PC-3 (cell line): ENCODE results near the gene EDNRB. TPM values are rescaled to one million over a fixed set of nuclear protein-coding genes. Genes with fewer than 3 reads are reported as not detected.

Source experiments
- ATAC-seq: fragments of 200-7000 bp; cut with Tn5 transposase; 2 replicates; pipeline ENCODE4 v1.9.1; 2020; ENCODE audit warnings: mild to moderate bottlenecking, moderate library complexity
- BruUV-seq: library from RNA; stranded (reverse); fragments of 400-500 nt; replicated peaks from 2 replicates; lab custom pipeline; 2021; lab: Mats Ljungman, UMichigan
- CTCF ChIA-PET: fragments of 300-600 bp; sonication (Branson Sonifier 250); formaldehyde crosslinking; loops from one replicate; lab custom pipeline; 2022; ENCODE audit warnings: antibody characterized with exemption; lab: Charles Lee
- POLR2A ChIA-PET: fragments of 300-600 bp; sonication (Branson Sonifier 250); formaldehyde crosslinking; loops from one replicate; lab custom pipeline; 2022; ENCODE audit warnings: antibody characterized with exemption; ENCODE audit not compliant: unreplicated experiment; lab: Charles Lee
- DNase-seq: peaks from one replicate; pipeline ENCODE4 v3.0.0-alpha.2; 2015
- H2AFZ ChIP-seq: fragments of 300-600 bp; sonication (generic); 2 replicates; pipeline ENCODE4 v1.6.0; 2016; ENCODE audit warnings: antibody characterized with exemption, low read length
- H3F3A ChIP-seq: fragments of 300-600 bp; sonication (generic); one replicate; pipeline ENCODE4 v1.6.0; 2017; ENCODE audit warnings: antibody characterized with exemption, low read length, control low read depth, mild to moderate bottlenecking; ENCODE audit not compliant: unreplicated experiment
- H3K27ac ChIP-seq: fragments of 300-600 bp; sonication (generic); 2 replicates; pipeline ENCODE4 v1.5.1; 2016; ENCODE audit warnings: mild to moderate bottlenecking, low read length
- H3K27me3 ChIP-seq: fragments of 300-600 bp; sonication (generic); 2 replicates; pipeline ENCODE4 v1.6.1; 2016; ENCODE audit warnings: low read length, mixed read lengths
- H3K36me3 ChIP-seq: fragments of 300-600 bp; sonication (generic); 2 replicates; pipeline ENCODE4 v1.6.1; 2016; ENCODE audit warnings: low read depth, mixed run types, low read length, mixed read lengths
- H3K4me1 ChIP-seq: fragments of 300-600 bp; sonication (generic); 2 replicates; pipeline ENCODE4 v1.5.1; 2016; ENCODE audit warnings: low read length; ENCODE audit not compliant: insufficient read depth
- H3K4me2 ChIP-seq: fragments of 300-600 bp; sonication (generic); 2 replicates; pipeline ENCODE4 v1.6.0; 2016; ENCODE audit warnings: low read length
- H3K4me3 ChIP-seq: fragments of 300-600 bp; sonication (generic); 2 replicates; pipeline ENCODE4 v1.5.1; 2016; ENCODE audit warnings: mild to moderate bottlenecking, low read length, mixed read lengths
- H3K79me2 ChIP-seq: fragments of 300-600 bp; sonication (generic); 2 replicates; pipeline ENCODE4 v1.6.1; 2017; ENCODE audit warnings: low read length, mixed read lengths
- H3K9ac ChIP-seq: fragments of 300-600 bp; sonication (generic); 2 replicates; pipeline ENCODE4 v1.6.0; 2016; ENCODE audit warnings: mild to moderate bottlenecking, low read length
- H3K9me2 ChIP-seq: fragments of 300-600 bp; sonication (generic); replicated peaks from 2 replicates; pipeline ENCODE4 v1.6.1; 2016; ENCODE audit warnings: mixed run types, low read length, mixed read lengths
- H3K9me3 ChIP-seq: fragments of 300-600 bp; sonication (generic); 2 replicates; pipeline ENCODE4 v1.6.1; 2016; ENCODE audit warnings: low read length, mixed read lengths
- H4K20me1 ChIP-seq: fragments of 300-600 bp; sonication (generic); 2 replicates; pipeline ENCODE4 v1.6.1; 2016; ENCODE audit warnings: low read length, mixed read lengths
- EZH2 ChIP-seq: fragments of 300-600 bp; sonication (generic); IDR thresholded peaks from one replicate; pipeline ENCODE4 v1.6.1; 2017; ENCODE audit warnings: antibody characterized with exemption, mild to moderate bottlenecking, low read length; ENCODE audit not compliant: unreplicated experiment
- EZH2phosphoT487 ChIP-seq: fragments of 300-600 bp; sonication (generic); IDR thresholded peaks from 2 replicates; pipeline ENCODE4 v1.6.1; 2018; ENCODE audit warnings: mild to moderate bottlenecking, antibody characterized with exemption, low read length, borderline replicate concordance
- intact Hi-C: fragments of 100-400 bp; cut with micrococcal nuclease; formaldehyde crosslinking; loops from 2 replicates; pipeline ENCODE4 v1.9.0; 2023
- total RNA-seq: library from RNA; depleted of rRNA; stranded (reverse); fragments of >200 nt; gene quantifications from 2 replicates; pipeline ENCODE4 v1.2.3, GENCODE V29; 2014
- TF ChIP-seq, protein P1 (sequence below): fragments of 300-600 bp; sonication (generic); conservative IDR thresholded peaks from 2 replicates; pipeline ENCODE4 v1.5.1; 2017; ENCODE audit warnings: antibody characterized with exemption, low read depth, mild to moderate bottlenecking, low read length

The EDNRB gene
- total RNA-seq, 1 experiment from 2014 or later, result not detected

DNA sequence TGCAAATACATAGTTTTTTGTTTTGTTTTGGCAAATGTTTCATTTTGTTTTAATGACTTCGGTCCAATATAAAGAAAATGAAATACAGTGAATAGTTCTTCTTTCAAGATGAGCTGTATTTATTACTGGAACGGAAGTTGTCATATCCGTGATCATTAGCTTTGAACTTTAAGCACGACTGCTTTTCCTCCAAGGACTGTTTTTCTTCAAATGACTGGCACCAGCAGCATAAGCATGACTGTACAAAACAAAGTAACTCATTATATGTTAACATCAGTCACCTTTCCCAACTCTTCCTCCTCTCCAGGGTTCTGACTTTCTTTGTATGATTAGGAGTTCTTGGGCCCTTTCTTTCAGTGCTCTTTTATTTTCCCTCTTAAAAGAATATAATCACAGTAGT, 20.5 kb downstream of the EDNRB start:
- Histone ChIP-seq H4K20me1 (no peaks in the 10 kb centered on the region), H3K27me3 (no peaks in the 10 kb centered on the region), H3K4me1 (peaks cover 14% of the 10 kb centered on the region; the same call in 1 of the 2 replicates), H3K4me3 (no peak overlapping the region), H3F3A (no peaks in the 10 kb centered on the region), H3K9me2 (no peaks in the 10 kb centered on the region), H3K4me2 (peak overlapping the region; percentile 44; the same call in 1 of the 2 replicates), H3K9me3 (no peaks in the 10 kb centered on the region), H3K9ac (peak overlapping the region; percentile 14; the same call in 1 of the 2 replicates), H3K79me2 (no peaks in the 10 kb centered on the region), H3K36me3 (no peaks in the 10 kb centered on the region), H2AFZ (no peak overlapping the region), H3K27ac (peak overlapping the region; percentile 79)
- ChIA-PET CTCF (no interaction called here), POLR2A (no interaction called here)
- DNase-seq (peak; percentile 33), ATAC-seq (peak; percentile 71)
- TF ChIP-seq EZH2phosphoT487, result no peak
- TF ChIP-seq, protein P1, sequence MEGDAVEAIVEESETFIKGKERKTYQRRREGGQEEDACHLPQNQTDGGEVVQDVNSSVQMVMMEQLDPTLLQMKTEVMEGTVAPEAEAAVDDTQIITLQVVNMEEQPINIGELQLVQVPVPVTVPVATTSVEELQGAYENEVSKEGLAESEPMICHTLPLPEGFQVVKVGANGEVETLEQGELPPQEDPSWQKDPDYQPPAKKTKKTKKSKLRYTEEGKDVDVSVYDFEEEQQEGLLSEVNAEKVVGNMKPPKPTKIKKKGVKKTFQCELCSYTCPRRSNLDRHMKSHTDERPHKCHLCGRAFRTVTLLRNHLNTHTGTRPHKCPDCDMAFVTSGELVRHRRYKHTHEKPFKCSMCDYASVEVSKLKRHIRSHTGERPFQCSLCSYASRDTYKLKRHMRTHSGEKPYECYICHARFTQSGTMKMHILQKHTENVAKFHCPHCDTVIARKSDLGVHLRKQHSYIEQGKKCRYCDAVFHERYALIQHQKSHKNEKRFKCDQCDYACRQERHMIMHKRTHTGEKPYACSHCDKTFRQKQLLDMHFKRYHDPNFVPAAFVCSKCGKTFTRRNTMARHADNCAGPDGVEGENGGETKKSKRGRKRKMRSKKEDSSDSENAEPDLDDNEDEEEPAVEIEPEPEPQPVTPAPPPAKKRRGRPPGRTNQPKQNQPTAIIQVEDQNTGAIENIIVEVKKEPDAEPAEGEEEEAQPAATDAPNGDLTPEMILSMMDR, result no peak
- TF ChIP-seq EZH2, result no peak
- BruUV-seq, result no TSS peak
- intact Hi-C loops, result loop anchor here (10.0 kb wide), 1 partner anchor 147 kb away; no protein-coding TSS in a partner anchor

DNA sequence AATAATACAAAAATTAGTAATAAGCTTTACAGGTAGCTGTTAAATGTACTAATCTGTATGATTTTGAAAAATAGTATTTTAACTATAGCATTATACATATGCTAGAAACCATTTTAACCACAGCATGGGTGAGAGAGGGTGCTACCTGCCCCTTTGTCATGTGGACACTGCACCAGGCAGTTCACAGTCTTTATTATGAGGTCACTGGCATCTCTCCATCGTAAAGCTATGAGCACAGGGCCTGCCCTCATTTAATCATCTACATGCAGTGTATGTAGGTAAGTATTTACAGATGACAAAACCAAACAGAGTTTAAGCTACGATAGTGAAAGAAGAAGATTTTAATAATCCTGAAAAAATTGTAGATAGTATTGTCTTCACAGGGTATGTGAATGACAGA, 21.7 kb downstream of the EDNRB start:
- Histone ChIP-seq H3K79me2 (no peaks in the 10 kb centered on the region), H3F3A (no peaks in the 10 kb centered on the region), H3K4me3 (no peak overlapping the region), H3K27ac (peak overlapping the region; percentile 79), H3K9me2 (no peaks in the 10 kb centered on the region), H3K9ac (peak overlapping the region; percentile 58), H3K4me1 (peaks cover 14% of the 10 kb centered on the region; the same call in 1 of the 2 replicates), H4K20me1 (no peaks in the 10 kb centered on the region), H3K9me3 (no peaks in the 10 kb centered on the region), H3K4me2 (peak overlapping the region; percentile 44), H3K36me3 (no peaks in the 10 kb centered on the region), H3K27me3 (no peaks in the 10 kb centered on the region), H2AFZ (0 out of 2 replicates have a peak overlapping the region, but pooled peaks have one; percentile 45)
- ChIA-PET POLR2A (no interaction called here), CTCF (no interaction called here)
- no TSS peak for BruUV-seq
- DNase-seq, result peak; percentile 16
- TF ChIP-seq, protein P1, result no peak
- TF ChIP-seq EZH2phosphoT487 (no peak), EZH2 (no peak)
- intact Hi-C loops, result loop anchor here (10.0 kb wide), 1 partner anchor 148 kb away; no protein-coding TSS in a partner anchor
- ATAC-seq, result peak; percentile 56

DNA sequence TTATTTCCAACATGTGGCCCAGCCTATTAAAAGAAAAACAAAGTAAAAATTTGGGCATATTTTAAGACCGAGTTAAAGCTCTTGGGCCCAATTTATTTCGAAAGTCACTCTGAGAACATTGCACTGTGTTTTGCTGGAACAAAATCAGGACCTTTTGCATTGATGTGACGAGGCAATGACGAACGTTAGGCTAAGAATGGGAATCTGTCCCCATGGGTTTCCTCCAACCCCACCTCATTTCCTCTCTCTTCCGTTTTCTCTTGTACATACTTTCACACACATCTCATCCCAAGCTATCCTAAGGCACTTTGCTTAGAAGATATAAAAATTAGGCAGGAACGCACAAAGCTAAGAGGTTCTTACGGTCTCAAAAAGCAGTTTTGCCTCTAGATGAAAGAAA, 22.1 kb downstream of the EDNRB start:
- 0 out of 2 replicates have a peak overlapping the region, but pooled peaks have one; percentile 45 for H2AFZ ChIP-seq
- no peaks in the 10 kb centered on the region for H3K9me3 ChIP-seq
- H3K4me2 ChIP-seq, result peak overlapping the region; percentile 44
- H3K79me2 ChIP-seq, result no peaks in the 10 kb centered on the region
- peak overlapping the region; percentile 79 for H3K27ac ChIP-seq
- peaks cover 14% of the 10 kb centered on the region; the same call in 1 of the 2 replicates for H3K4me1 ChIP-seq
- TF ChIP-seq EZH2 (no peak), EZH2phosphoT487 (no peak)
- TF ChIP-seq, protein P1, result no peak
- ChIA-PET POLR2A (no interaction called here), CTCF (no interaction called here)
- peak; percentile 36 for DNase-seq
- no peaks in the 10 kb centered on the region for H3K36me3 ChIP-seq
- H4K20me1 ChIP-seq, result no peaks in the 10 kb centered on the region
- no peak overlapping the region for H3K4me3 ChIP-seq
- no peaks in the 10 kb centered on the region for H3K27me3 ChIP-seq
- no peaks in the 10 kb centered on the region for H3F3A ChIP-seq
- intact Hi-C loops, result loop anchor here (10.0 kb wide), 1 partner anchor 148 kb away; no protein-coding TSS in a partner anchor
- peak overlapping the region; percentile 58 for H3K9ac ChIP-seq
- peak; percentile 35; the same call in 1 of the 2 replicates for ATAC-seq
- no peaks in the 10 kb centered on the region for H3K9me2 ChIP-seq
- no TSS peak for BruUV-seq
